ENCODE results near the gene DEPP1. TPM values are rescaled to one million over a fixed set of nuclear protein-coding genes. Genes with fewer than 3 reads are reported as not detected.

DEPP1 gene
- total and polyA plus RNA-seq, 9 donors: 35.6 to 603 (median 174) TPM

GRCh38 chr10:44998146-44998631 is 19.6 kb upstream of the DEPP1 start:
- Histone ChIP-seq H3K36me3 (no peaks in the 10 kb centered on the region), H3K27ac (peak overlapping the region; percentile 16 to 86), H3K27me3 (no peaks in the 10 kb centered on the region), H3K4me3 (no peak overlapping the region), H3K9me3 (no peaks in the 10 kb centered on the region), H3K4me1 (ENCODE audit: insufficient read depth) (peaks cover 33% of the 10 kb centered on the region)
- no peak for TF ChIP-seq POLR2A (IDR thresholded peaks at IDR 0.05)
- TF ChIP-seq EP300 (IDR thresholded peaks at IDR 0.05): no peak
- TF ChIP-seq, protein P1, sequence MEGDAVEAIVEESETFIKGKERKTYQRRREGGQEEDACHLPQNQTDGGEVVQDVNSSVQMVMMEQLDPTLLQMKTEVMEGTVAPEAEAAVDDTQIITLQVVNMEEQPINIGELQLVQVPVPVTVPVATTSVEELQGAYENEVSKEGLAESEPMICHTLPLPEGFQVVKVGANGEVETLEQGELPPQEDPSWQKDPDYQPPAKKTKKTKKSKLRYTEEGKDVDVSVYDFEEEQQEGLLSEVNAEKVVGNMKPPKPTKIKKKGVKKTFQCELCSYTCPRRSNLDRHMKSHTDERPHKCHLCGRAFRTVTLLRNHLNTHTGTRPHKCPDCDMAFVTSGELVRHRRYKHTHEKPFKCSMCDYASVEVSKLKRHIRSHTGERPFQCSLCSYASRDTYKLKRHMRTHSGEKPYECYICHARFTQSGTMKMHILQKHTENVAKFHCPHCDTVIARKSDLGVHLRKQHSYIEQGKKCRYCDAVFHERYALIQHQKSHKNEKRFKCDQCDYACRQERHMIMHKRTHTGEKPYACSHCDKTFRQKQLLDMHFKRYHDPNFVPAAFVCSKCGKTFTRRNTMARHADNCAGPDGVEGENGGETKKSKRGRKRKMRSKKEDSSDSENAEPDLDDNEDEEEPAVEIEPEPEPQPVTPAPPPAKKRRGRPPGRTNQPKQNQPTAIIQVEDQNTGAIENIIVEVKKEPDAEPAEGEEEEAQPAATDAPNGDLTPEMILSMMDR (IDR thresholded peaks at IDR 0.05): no peak
- 49 to 61% (median 60%) methylated on average over 6 of the region's 6 CpGs for WGBS, 3 donors
- intact Hi-C loops (cut with DNase I): no loop called here
- peak in 3 of 5 donors; percentile 25 to 62 (median 25) for DNase-seq

GRCh38 chr10:44997105-44997748 is 18.6 kb upstream of the DEPP1 start:
- intact Hi-C loops (cut with DNase I): loop anchor here in 1 of 4 donors (2.0 kb wide), 1 partner anchor 22 kb away; no protein-coding TSS in a partner anchor
- H3K4me3 ChIP-seq: no peak overlapping the region
- no peaks in the 10 kb centered on the region for H3K27me3 ChIP-seq
- DNase-seq: no peak
- peak overlapping the region; percentile 59 to 86 for H3K27ac ChIP-seq
- no peaks in the 10 kb centered on the region for H3K36me3 ChIP-seq
- no peaks in the 10 kb centered on the region for H3K9me3 ChIP-seq
- peaks cover 42% of the 10 kb centered on the region for H3K4me1 ChIP-seq (ENCODE audit: insufficient read depth)
- TF ChIP-seq POLR2A (IDR thresholded peaks at IDR 0.05) (no peak), EP300 (IDR thresholded peaks at IDR 0.05) (no peak)
- TF ChIP-seq, protein P1 (IDR thresholded peaks at IDR 0.05): no peak
- WGBS, 3 donors: 84 to 91% (median 89%) methylated on average over 6 of the region's 6 CpGs

DNA sequence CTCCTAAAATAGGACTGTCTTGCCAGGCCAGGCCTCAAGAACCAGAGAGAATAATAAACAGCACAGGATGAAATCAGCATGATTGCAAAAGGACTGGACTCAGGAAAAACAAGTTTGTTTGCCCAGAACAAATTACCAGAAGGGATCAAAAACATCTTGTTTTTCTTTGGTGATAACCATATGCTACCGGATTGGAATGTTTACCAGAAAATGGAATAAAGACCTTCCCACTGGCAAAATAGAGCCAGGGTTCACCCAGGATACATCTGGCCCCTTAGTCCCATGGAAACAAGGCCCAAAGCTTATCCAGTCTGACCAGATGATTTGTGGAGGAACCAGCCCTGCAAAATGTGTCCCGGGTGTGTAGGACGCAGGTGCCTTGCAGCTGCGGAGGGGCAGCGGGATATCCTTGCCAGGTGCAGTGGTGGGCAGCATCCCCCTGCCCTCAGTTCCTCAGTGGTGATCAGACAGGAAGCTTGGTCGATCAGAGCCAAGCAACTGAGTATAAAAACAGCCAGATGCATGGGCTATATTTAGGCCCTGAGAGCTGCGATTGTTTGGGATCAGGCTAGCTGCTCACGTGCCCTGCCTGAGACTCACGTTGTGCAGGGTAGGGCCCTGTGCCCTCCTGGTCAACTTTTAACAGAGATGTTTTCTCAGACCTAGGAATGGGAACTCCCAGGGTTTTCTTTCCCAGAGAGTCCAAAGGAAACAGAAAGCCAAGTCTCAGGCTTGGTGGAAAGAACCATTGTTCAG is 17.5 kb upstream of the DEPP1 start:
- peak; percentile 66 to 81 (median 79) for DNase-seq

GRCh38 chr10:44995581-44995913 is 16.9 kb upstream of the DEPP1 start:
- Histone ChIP-seq H3K4me3 (no peak overlapping the region), H3K9me3 (no peaks in the 10 kb centered on the region), H3K27me3 (no peaks in the 10 kb centered on the region), H3K4me1 (ENCODE audit: insufficient read depth) (peaks cover 51% of the 10 kb centered on the region), H3K27ac (peak overlapping the region; percentile 59 to 86), H3K36me3 (no peaks in the 10 kb centered on the region)
- intact Hi-C loops (cut with DNase I): no loop called here
- 31 to 34% (median 34%) methylated on average over 4 of the region's 4 CpGs for WGBS, 3 donors
- no peak for DNase-seq
- TF ChIP-seq EP300 (IDR thresholded peaks at IDR 0.05) (no peak), POLR2A (IDR thresholded peaks at IDR 0.05) (no peak)
- TF ChIP-seq, protein P1 (IDR thresholded peaks at IDR 0.05): no peak

More for the DNA sequence above, 17.5 kb upstream of the DEPP1 start:
- intact Hi-C loops (cut with DNase I): loop anchor here in 1 of 4 donors (2.0 kb wide), 1 partner anchor 21 kb away; no protein-coding TSS in a partner anchor
- Histone ChIP-seq H3K4me3 (no peak overlapping the region), H3K36me3 (no peaks in the 10 kb centered on the region), H3K4me1 (ENCODE audit: insufficient read depth) (peaks cover 48% of the 10 kb centered on the region), H3K27me3 (no peaks in the 10 kb centered on the region), H3K9me3 (no peaks in the 10 kb centered on the region), H3K27ac (peak overlapping the region; percentile 59 to 86)
- TF ChIP-seq POLR2A (IDR thresholded peaks at IDR 0.05) (peak; percentile 5), EP300 (IDR thresholded peaks at IDR 0.05) (no peak)
- TF ChIP-seq, protein P1 (IDR thresholded peaks at IDR 0.05): no peak
- 7 to 12% (median 8%) methylated on average over 9 of the region's 9 CpGs for WGBS, 3 donors
